ENCODE data around the gene XRCC4. TPM values are rescaled to one million over a fixed set of nuclear protein-coding genes. Genes with fewer than 3 reads are reported as not detected.
"Not testable (repeated sequence)": the region's sequence is repeated elsewhere in the genome, so short reads cannot be mapped to it uniquely, and the experiment has no call there.

XRCC4 gene
- polyA plus RNA-seq, 2 donors = 2.7 to 5.1 TPM

GRCh38 chr5:83142526-83142925 lies 65.2 kb downstream of the XRCC4 start:
- Histone ChIP-seq H3K4me3 (ENCODE audit: low read depth in 1 of 2, low read length in 2 of 2) (no peak overlapping the region), H3K4me1 (ENCODE audit: control insufficient read depth in 2 of 2, insufficient read depth in 2 of 2, low read length in 1 of 2) (no peaks in the 10 kb centered on the region), H3K27ac (ENCODE audit: low read depth in 2 of 2, low read length in 1 of 2) (no peak overlapping the region), H3K9me3 (ENCODE audit: control insufficient read depth in 2 of 2, insufficient read depth in 1 of 2, low read depth in 1 of 2, low read length in 1 of 2) (no peaks in the 10 kb centered on the region), H3K27me3 (ENCODE audit: control insufficient read depth in 1 of 2, insufficient read depth in 2 of 2, low read length in 2 of 2) (no peaks in the 10 kb centered on the region), H3K36me3 (ENCODE audit: control insufficient read depth in 2 of 2, insufficient read depth in 2 of 2, low read length in 1 of 2) (no peaks in the 10 kb centered on the region)
- WGBS, 2 donors = 72 to 75% methylated on average over 2 of the region's 2 CpGs

GRCh38 chr5:83145241-83145640 lies 67.9 kb downstream of the XRCC4 start:
- Histone ChIP-seq H3K36me3 (ENCODE audit: control insufficient read depth in 2 of 2, insufficient read depth in 2 of 2, low read length in 1 of 2) (no peaks in the 10 kb centered on the region), H3K27ac (ENCODE audit: low read depth in 2 of 2, low read length in 1 of 2) (no peak overlapping the region), H3K4me3 (ENCODE audit: low read depth in 1 of 2, low read length in 2 of 2) (no peak overlapping the region), H3K4me1 (ENCODE audit: control insufficient read depth in 2 of 2, insufficient read depth in 2 of 2, low read length in 1 of 2) (no peaks in the 10 kb centered on the region), H3K27me3 (ENCODE audit: control insufficient read depth in 1 of 2, insufficient read depth in 2 of 2, low read length in 2 of 2) (no peaks in the 10 kb centered on the region), H3K9me3 (ENCODE audit: control insufficient read depth in 2 of 2, insufficient read depth in 1 of 2, low read depth in 1 of 2, low read length in 1 of 2) (no peaks in the 10 kb centered on the region)

- no peaks in the 10 kb centered on the region for H3K27me3 ChIP-seq (ENCODE audit: control insufficient read depth in 1 of 2, insufficient read depth in 2 of 2, low read length in 2 of 2)
- no peaks in the 10 kb centered on the region for H3K9me3 ChIP-seq (ENCODE audit: control insufficient read depth in 2 of 2, insufficient read depth in 1 of 2, low read depth in 1 of 2, low read length in 1 of 2)
- no peaks in the 10 kb centered on the region for H3K36me3 ChIP-seq (ENCODE audit: control insufficient read depth in 2 of 2, insufficient read depth in 2 of 2, low read length in 1 of 2)
- H3K27ac ChIP-seq (ENCODE audit: low read depth in 2 of 2, low read length in 1 of 2) = no peak overlapping the region
- no peak overlapping the region for H3K4me3 ChIP-seq (ENCODE audit: low read depth in 1 of 2, low read length in 2 of 2)
- H3K4me1 ChIP-seq (ENCODE audit: control insufficient read depth in 2 of 2, insufficient read depth in 2 of 2, low read length in 1 of 2) = no peaks in the 10 kb centered on the region
Observed at GRCh38 chr5:83145882-83146331, 68.6 kb downstream of the XRCC4 start.

GRCh38 chr5:83146441-83146840 lies 69.1 kb downstream of the XRCC4 start:
- H3K36me3 ChIP-seq (ENCODE audit: control insufficient read depth in 2 of 2, insufficient read depth in 2 of 2, low read length in 1 of 2) = no peaks in the 10 kb centered on the region
- no peaks in the 10 kb centered on the region for H3K27me3 ChIP-seq (ENCODE audit: control insufficient read depth in 1 of 2, insufficient read depth in 2 of 2, low read length in 2 of 2)
- H3K9me3 ChIP-seq (ENCODE audit: control insufficient read depth in 2 of 2, insufficient read depth in 1 of 2, low read depth in 1 of 2, low read length in 1 of 2) = no peaks in the 10 kb centered on the region
- no peaks in the 10 kb centered on the region for H3K4me1 ChIP-seq (ENCODE audit: control insufficient read depth in 2 of 2, insufficient read depth in 2 of 2, low read length in 1 of 2)
- no peak overlapping the region for H3K4me3 ChIP-seq (ENCODE audit: low read depth in 1 of 2, low read length in 2 of 2)
- 75 to 79% methylated on average over 4 of the region's 4 CpGs for WGBS, 2 donors
- no peak overlapping the region for H3K27ac ChIP-seq (ENCODE audit: low read depth in 2 of 2, low read length in 1 of 2)

- WGBS, 2 donors = 98 to 99% methylated on average over 4 of the region's 4 CpGs
- H3K4me3 ChIP-seq (ENCODE audit: low read depth in 1 of 2, low read length in 2 of 2) = no peak overlapping the region
- H3K4me1 ChIP-seq (ENCODE audit: control insufficient read depth in 2 of 2, insufficient read depth in 2 of 2, low read length in 1 of 2) = no peaks in the 10 kb centered on the region
- H3K27me3 ChIP-seq (ENCODE audit: control insufficient read depth in 1 of 2, insufficient read depth in 2 of 2, low read length in 2 of 2) = no peaks in the 10 kb centered on the region
- no peak overlapping the region for H3K27ac ChIP-seq (ENCODE audit: low read depth in 2 of 2, low read length in 1 of 2)
- H3K36me3 ChIP-seq (ENCODE audit: control insufficient read depth in 2 of 2, insufficient read depth in 2 of 2, low read length in 1 of 2) = no peaks in the 10 kb centered on the region
- H3K9me3 ChIP-seq (ENCODE audit: control insufficient read depth in 2 of 2, insufficient read depth in 1 of 2, low read depth in 1 of 2, low read length in 1 of 2) = no peaks in the 10 kb centered on the region
Observed at GRCh38 chr5:83147593-83147992, 70.2 kb downstream of the XRCC4 start.

GRCh38 chr5:83148370-83148769 lies 71.0 kb downstream of the XRCC4 start:
- no peaks in the 10 kb centered on the region for H3K9me3 ChIP-seq (ENCODE audit: control insufficient read depth in 2 of 2, insufficient read depth in 1 of 2, low read depth in 1 of 2, low read length in 1 of 2)
- 92 to 93% methylated on average over 3 of the region's 3 CpGs for WGBS, 2 donors

GRCh38 chr5:83149671-83150070 lies 72.3 kb downstream of the XRCC4 start:
- Histone ChIP-seq H3K9me3 (ENCODE audit: control insufficient read depth in 2 of 2, insufficient read depth in 1 of 2, low read depth in 1 of 2, low read length in 1 of 2) (no peaks in the 10 kb centered on the region), H3K4me1 (ENCODE audit: control insufficient read depth in 2 of 2, insufficient read depth in 2 of 2, low read length in 1 of 2) (no peaks in the 10 kb centered on the region), H3K36me3 (ENCODE audit: control insufficient read depth in 2 of 2, insufficient read depth in 2 of 2, low read length in 1 of 2) (no peaks in the 10 kb centered on the region), H3K4me3 (ENCODE audit: low read depth in 1 of 2, low read length in 2 of 2) (no peak overlapping the region), H3K27me3 (ENCODE audit: control insufficient read depth in 1 of 2, insufficient read depth in 2 of 2, low read length in 2 of 2) (no peaks in the 10 kb centered on the region), H3K27ac (ENCODE audit: low read depth in 2 of 2, low read length in 1 of 2) (no peak overlapping the region)

More at GRCh38 chr5:83148370-83148769, 71.0 kb downstream of the XRCC4 start:
- Histone ChIP-seq H3K4me3 (ENCODE audit: low read depth in 1 of 2, low read length in 2 of 2) (no peak overlapping the region), H3K36me3 (ENCODE audit: control insufficient read depth in 2 of 2, insufficient read depth in 2 of 2, low read length in 1 of 2) (no peaks in the 10 kb centered on the region), H3K27ac (ENCODE audit: low read depth in 2 of 2, low read length in 1 of 2) (no peak overlapping the region), H3K27me3 (ENCODE audit: control insufficient read depth in 1 of 2, insufficient read depth in 2 of 2, low read length in 2 of 2) (no peaks in the 10 kb centered on the region), H3K4me1 (ENCODE audit: control insufficient read depth in 2 of 2, insufficient read depth in 2 of 2, low read length in 1 of 2) (no peaks in the 10 kb centered on the region)

GRCh38 chr5:83151821-83152220 lies 74.5 kb downstream of the XRCC4 start:
- H3K27ac ChIP-seq (ENCODE audit: low read depth in 2 of 2, low read length in 1 of 2) = no peak overlapping the region
- no peak overlapping the region for H3K4me3 ChIP-seq (ENCODE audit: low read depth in 1 of 2, low read length in 2 of 2)
- H3K27me3 ChIP-seq (ENCODE audit: control insufficient read depth in 1 of 2, insufficient read depth in 2 of 2, low read length in 2 of 2) = no peaks in the 10 kb centered on the region
- 98 to 99% methylated on average over 1 of the region's 1 CpG for WGBS, 2 donors
- H3K4me1 ChIP-seq (ENCODE audit: control insufficient read depth in 2 of 2, insufficient read depth in 2 of 2, low read length in 1 of 2) = no peaks in the 10 kb centered on the region
- no peaks in the 10 kb centered on the region for H3K36me3 ChIP-seq (ENCODE audit: control insufficient read depth in 2 of 2, insufficient read depth in 2 of 2, low read length in 1 of 2)
- H3K9me3 ChIP-seq (ENCODE audit: control insufficient read depth in 2 of 2, insufficient read depth in 1 of 2, low read depth in 1 of 2, low read length in 1 of 2) = no peaks in the 10 kb centered on the region

GRCh38 chr5:83152996-83153395 lies 75.6 kb downstream of the XRCC4 start:
- not testable (repeated sequence) for H3K27me3 ChIP-seq (ENCODE audit: control insufficient read depth in 1 of 2, insufficient read depth in 2 of 2, low read length in 2 of 2); H3K4me3 ChIP-seq (ENCODE audit: low read depth in 1 of 2, low read length in 2 of 2); H3K4me1 ChIP-seq (ENCODE audit: control insufficient read depth in 2 of 2, insufficient read depth in 2 of 2, low read length in 1 of 2); H3K27ac ChIP-seq (ENCODE audit: low read depth in 2 of 2, low read length in 1 of 2); H3K9me3 ChIP-seq (ENCODE audit: control insufficient read depth in 2 of 2, insufficient read depth in 1 of 2, low read depth in 1 of 2, low read length in 1 of 2); H3K36me3 ChIP-seq (ENCODE audit: control insufficient read depth in 2 of 2, insufficient read depth in 2 of 2, low read length in 1 of 2)
- 84 to 85% methylated on average over 4 of the region's 4 CpGs for WGBS, 2 donors

GRCh38 chr5:83156001-83156400 lies 78.7 kb downstream of the XRCC4 start:
- no peak overlapping the region for H3K27ac ChIP-seq (ENCODE audit: low read depth in 2 of 2, low read length in 1 of 2)
- no peaks in the 10 kb centered on the region for H3K36me3 ChIP-seq (ENCODE audit: control insufficient read depth in 2 of 2, insufficient read depth in 2 of 2, low read length in 1 of 2)
- WGBS, 2 donors = 80 to 87% methylated on average over 2 of the region's 2 CpGs
- H3K4me3 ChIP-seq (ENCODE audit: low read depth in 1 of 2, low read length in 2 of 2) = no peak overlapping the region
- no peaks in the 10 kb centered on the region for H3K9me3 ChIP-seq (ENCODE audit: control insufficient read depth in 2 of 2, insufficient read depth in 1 of 2, low read depth in 1 of 2, low read length in 1 of 2)
- H3K4me1 ChIP-seq (ENCODE audit: control insufficient read depth in 2 of 2, insufficient read depth in 2 of 2, low read length in 1 of 2) = no peaks in the 10 kb centered on the region
- no peaks in the 10 kb centered on the region for H3K27me3 ChIP-seq (ENCODE audit: control insufficient read depth in 1 of 2, insufficient read depth in 2 of 2, low read length in 2 of 2)
